ENCODE data around the gene CERS6.

The CERS6 gene

DNA sequence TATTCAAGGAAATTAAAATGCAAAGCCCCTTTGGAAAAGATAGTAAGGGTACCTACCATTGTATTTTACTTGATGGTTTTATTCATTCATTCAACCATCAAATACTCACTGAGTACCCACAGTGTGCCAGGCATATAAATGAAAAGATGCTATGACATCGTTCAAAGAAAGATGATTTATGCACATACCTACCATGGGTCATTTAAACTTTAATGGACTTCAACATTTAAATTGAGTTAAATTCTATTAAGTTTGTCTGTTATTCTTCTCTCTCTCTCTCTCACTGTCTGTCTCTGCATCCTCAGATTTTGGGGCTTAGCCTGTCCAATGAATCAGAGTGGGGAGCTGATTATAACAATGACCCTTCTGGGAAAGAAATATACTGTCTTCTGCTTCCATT, 87.9 kb downstream of the CERS6 start:
- H3K36me3 Mint-ChIP-seq (ENCODE audit: insufficient read depth), result no peaks in the 10 kb centered on the region
- H3K27me3 Mint-ChIP-seq, result peaks cover 0 to 6% of the 10 kb centered on the region in 2 donors
- no peak for DNase-seq
- no peaks in the 10 kb centered on the region for H3K4me1 Mint-ChIP-seq (ENCODE audit: low read depth in 2 of 2)
- ATAC-seq (replicated peaks), result no peak
- H3K4me3 Mint-ChIP-seq, result no peak overlapping the region
- no peak overlapping the region for H3K27ac Mint-ChIP-seq
- no peaks in the 10 kb centered on the region for H3K9me3 Mint-ChIP-seq

DNA sequence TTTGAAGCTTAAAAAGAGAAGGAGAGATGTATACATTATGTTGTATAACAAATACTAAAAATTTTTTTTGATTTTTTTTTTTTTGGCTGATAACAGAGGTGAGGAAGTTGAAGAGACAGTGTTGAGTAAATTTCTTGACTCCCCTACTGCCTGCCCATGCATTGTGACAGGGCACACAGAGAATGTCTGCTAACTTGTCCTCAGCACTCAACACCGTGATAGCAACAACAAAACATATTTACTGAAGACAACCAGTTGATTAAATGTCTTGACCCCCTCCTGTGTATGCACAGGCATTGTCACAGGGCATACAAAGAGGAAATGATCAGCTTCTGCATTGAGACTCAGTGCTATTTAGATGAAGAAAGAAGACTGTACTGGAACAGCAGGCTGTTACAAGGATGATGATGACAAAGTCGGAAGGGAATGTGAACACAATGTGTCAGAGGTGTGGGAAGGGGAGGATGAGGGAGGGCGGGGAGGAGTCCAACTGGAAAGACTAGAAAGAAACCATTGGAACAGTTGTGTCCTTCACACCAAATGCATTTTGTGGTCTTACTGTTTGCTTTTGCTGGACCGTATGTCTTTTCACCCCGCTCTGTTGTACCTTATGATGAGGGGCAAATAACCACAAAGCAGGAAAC, 89.5 kb downstream of the CERS6 start:
- H3K27me3 Mint-ChIP-seq, result peaks cover 0 to 6% of the 10 kb centered on the region in 2 donors
- DNase-seq, result no peak
- no peak for ATAC-seq (replicated peaks)
- H3K9me3 Mint-ChIP-seq, result no peaks in the 10 kb centered on the region
- no peaks in the 10 kb centered on the region for H3K4me1 Mint-ChIP-seq (ENCODE audit: low read depth in 2 of 2)
- H3K4me3 Mint-ChIP-seq, result no peak overlapping the region
- H3K27ac Mint-ChIP-seq, result no peak overlapping the region
- H3K36me3 Mint-ChIP-seq (ENCODE audit: insufficient read depth), result no peaks in the 10 kb centered on the region

DNA sequence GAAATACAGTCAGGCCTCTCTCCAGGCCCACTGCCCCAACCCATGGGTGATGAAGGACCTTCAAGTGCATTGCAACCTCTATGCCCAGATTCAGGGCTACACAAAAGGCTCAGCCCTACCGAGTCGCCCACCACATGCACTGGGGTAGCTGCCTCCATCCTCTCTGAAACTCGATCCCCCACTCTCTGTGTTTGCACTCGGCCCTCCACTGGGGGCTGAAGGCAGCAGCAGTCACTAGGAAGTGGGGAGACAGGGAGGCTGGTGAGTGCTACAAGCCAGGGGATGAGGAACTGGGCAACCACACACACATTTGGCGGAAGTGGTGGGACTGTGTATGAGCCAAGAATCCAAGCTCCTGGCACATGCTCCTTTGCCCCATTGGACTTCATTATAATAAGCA, 94.6 kb downstream of the CERS6 start:
- no peak overlapping the region for H3K27ac Mint-ChIP-seq
- DNase-seq (no peak), ATAC-seq (replicated peaks) (no peak)
- no peaks in the 10 kb centered on the region for H3K36me3 Mint-ChIP-seq (ENCODE audit: insufficient read depth)
- no peaks in the 10 kb centered on the region for H3K4me1 Mint-ChIP-seq (ENCODE audit: low read depth in 2 of 2)
- H3K4me3 Mint-ChIP-seq, result no peak overlapping the region
- no peaks in the 10 kb centered on the region for H3K9me3 Mint-ChIP-seq
- peaks cover 0 to 6% of the 10 kb centered on the region in 2 donors for H3K27me3 Mint-ChIP-seq

DNA sequence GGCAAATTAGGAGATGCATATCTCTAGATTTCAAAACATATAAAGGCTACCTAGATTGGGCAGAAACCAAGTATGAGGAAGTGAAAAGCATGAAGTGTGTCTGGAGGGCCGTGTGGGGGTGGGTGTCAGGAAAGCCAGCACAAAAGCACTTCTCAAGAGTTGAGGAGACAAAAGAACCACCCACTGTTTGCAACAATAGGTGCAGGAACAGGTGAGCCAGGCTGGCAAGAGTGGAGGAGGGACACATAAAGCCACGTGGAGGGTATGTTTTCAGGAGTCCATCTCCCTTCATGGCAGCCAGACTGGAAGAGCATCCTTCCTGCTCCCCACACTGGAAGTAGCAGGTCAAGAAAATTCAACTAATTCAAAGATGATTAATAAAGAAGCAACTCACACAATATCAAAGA, 96.4 kb downstream of the CERS6 start:
- H3K4me1 Mint-ChIP-seq (ENCODE audit: low read depth in 2 of 2), result no peaks in the 10 kb centered on the region
- no peak overlapping the region for H3K27ac Mint-ChIP-seq

DNA sequence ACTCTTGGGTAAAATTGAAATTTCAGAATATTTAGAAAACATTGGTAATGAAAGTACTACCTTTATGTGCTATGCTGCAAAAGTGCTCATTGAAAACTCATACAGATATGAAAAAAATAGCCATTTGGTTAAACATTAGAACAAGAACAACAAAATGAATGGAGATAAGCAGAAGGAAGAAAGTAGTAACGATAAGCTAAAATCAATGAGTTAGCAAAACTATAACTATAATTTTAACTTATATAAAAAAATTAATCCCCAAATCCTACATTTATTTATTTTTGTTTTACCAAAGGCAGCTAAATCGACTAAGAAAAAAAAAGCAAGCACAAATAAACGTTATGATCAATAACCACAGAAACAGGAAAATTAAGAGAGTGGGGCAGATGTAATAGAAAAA, 99.2 kb downstream of the CERS6 start:
- Mint-ChIP-seq H3K27ac (no peak overlapping the region), H3K4me1 (ENCODE audit: low read depth in 2 of 2) (no peaks in the 10 kb centered on the region), H3K27me3 (no peaks in the 10 kb centered on the region), H3K36me3 (ENCODE audit: insufficient read depth) (no peaks in the 10 kb centered on the region), H3K9me3 (no peaks in the 10 kb centered on the region), H3K4me3 (no peak overlapping the region)
- DNase-seq (no peak), ATAC-seq (replicated peaks) (no peak)

More for the DNA sequence above, 96.4 kb downstream of the CERS6 start:
- no peaks in the 10 kb centered on the region for H3K9me3 Mint-ChIP-seq
- no peak for ATAC-seq (replicated peaks)
- no peaks in the 10 kb centered on the region for H3K36me3 Mint-ChIP-seq (ENCODE audit: insufficient read depth)
- no peak for DNase-seq
- H3K4me3 Mint-ChIP-seq, result no peak overlapping the region
- peaks cover 0 to 6% of the 10 kb centered on the region in 2 donors for H3K27me3 Mint-ChIP-seq

DNA sequence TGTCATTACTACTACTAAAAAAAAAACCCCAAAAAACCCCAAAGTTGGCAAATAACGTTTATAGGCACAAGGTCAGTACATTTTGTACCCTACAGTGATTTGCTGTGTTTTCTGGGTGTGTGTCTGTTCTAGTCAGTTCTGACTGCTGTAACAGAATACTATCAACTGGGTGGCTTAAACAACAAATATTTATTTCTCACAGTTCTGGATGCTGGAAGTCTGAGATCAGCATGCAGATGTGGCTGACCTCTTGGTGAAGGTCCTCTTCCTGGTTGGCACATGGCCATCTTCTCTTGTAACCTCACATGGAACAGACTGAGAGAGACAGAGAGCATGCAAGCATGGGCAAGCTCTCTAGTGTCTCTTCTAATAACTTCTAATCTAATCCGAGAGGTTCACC, 103.1 kb downstream of the CERS6 start:
- Mint-ChIP-seq H3K9me3 (no peaks in the 10 kb centered on the region), H3K27me3 (no peaks in the 10 kb centered on the region), H3K36me3 (ENCODE audit: insufficient read depth) (no peaks in the 10 kb centered on the region), H3K4me1 (ENCODE audit: low read depth in 2 of 2) (no peaks in the 10 kb centered on the region), H3K4me3 (no peak overlapping the region), H3K27ac (no peak overlapping the region)
- ATAC-seq (replicated peaks) (no peak), DNase-seq (no peak)

DNA sequence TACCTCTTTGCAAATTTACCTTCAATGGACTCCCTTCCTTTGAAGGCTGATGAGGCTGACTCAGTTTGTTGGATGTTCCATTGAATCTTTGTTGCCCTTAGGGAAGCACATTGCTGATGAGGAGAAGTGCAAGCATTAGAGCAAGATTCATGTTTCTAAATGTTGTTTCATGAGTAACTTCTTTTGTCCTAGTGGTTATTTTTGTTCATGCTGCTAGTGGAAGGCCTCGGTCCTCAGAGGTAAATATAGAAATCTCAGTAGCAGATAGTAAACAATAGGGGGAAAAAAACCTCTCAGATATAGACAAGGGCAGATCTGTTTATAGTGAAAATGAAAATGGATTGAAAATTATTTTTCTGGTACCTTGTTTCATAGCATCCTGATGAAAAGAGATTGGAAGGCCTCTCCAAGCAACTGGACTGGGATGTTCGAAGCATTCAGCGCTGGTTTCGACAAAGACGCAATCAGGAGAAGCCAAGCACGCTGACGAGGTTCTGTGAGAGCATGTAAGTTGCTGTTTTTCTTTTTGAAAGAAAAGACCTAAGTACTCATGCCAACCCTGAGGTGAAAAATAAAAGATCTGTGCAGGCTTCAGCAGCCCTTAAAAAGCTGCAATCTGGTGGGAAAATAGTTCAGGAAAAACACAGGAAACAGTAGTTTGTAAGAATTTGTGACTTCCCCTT, 104.9 kb downstream of the CERS6 start:
- H3K27ac Mint-ChIP-seq, result no peak overlapping the region
- no peaks in the 10 kb centered on the region for H3K27me3 Mint-ChIP-seq
- no peaks in the 10 kb centered on the region for H3K4me1 Mint-ChIP-seq (ENCODE audit: low read depth in 2 of 2)
- ATAC-seq (replicated peaks) (no peak), DNase-seq (no peak)
- H3K4me3 Mint-ChIP-seq, result no peak overlapping the region
- H3K36me3 Mint-ChIP-seq (ENCODE audit: insufficient read depth), result no peaks in the 10 kb centered on the region
- no peaks in the 10 kb centered on the region for H3K9me3 Mint-ChIP-seq

DNA sequence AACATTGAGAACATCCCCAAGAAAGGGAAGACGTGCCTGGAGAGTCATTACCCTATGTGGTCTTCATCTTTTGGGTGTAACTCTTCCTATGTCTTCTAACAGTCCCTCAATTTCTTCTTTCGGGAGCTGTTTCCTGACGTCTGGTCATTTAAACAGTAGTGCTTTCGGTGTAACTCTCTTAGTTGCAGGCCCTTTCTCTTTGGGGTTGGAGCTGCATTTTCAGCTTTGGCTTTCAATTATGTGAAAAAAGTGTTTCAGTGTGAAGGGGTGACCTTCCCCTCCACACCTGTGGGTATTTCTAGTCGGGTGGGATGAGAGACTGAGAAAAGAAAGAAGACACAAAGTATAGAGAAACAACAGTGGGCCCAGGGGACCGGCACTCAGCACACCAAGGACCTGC, 105.9 kb downstream of the CERS6 start:
- no peaks in the 10 kb centered on the region for H3K36me3 Mint-ChIP-seq (ENCODE audit: insufficient read depth)
- no peaks in the 10 kb centered on the region for H3K4me1 Mint-ChIP-seq (ENCODE audit: low read depth in 2 of 2)
- no peak overlapping the region for H3K27ac Mint-ChIP-seq
- no peak for DNase-seq
- H3K27me3 Mint-ChIP-seq, result no peaks in the 10 kb centered on the region
- no peak for ATAC-seq (replicated peaks)
- H3K4me3 Mint-ChIP-seq, result no peak overlapping the region
- H3K9me3 Mint-ChIP-seq, result no peaks in the 10 kb centered on the region

DNA sequence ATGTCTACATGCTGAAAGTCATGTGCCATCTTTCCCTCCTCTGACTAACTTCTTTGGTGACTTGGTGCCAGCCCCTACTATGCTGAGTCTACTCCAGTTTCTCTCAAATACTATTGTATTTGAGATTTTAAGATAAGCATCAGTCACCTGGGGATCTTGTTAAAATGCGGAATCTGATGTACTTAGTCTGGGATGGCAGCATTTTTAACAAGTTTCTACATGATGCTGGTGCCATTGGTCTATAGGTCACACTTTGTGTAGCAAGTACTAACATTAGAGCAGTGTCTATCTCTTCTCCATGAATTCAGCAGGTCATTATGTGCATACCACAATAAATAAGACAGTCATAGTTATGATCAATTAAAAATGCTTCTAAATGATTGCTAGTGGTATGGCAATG, 106.9 kb downstream of the CERS6 start:
- H3K27ac Mint-ChIP-seq, result no peak overlapping the region
- no peaks in the 10 kb centered on the region for H3K4me1 Mint-ChIP-seq (ENCODE audit: low read depth in 2 of 2)
- no peaks in the 10 kb centered on the region for H3K36me3 Mint-ChIP-seq (ENCODE audit: insufficient read depth)
- ATAC-seq (replicated peaks) (no peak), DNase-seq (no peak)
- no peaks in the 10 kb centered on the region for H3K27me3 Mint-ChIP-seq
- no peak overlapping the region for H3K4me3 Mint-ChIP-seq
- H3K9me3 Mint-ChIP-seq, result no peaks in the 10 kb centered on the region

DNA sequence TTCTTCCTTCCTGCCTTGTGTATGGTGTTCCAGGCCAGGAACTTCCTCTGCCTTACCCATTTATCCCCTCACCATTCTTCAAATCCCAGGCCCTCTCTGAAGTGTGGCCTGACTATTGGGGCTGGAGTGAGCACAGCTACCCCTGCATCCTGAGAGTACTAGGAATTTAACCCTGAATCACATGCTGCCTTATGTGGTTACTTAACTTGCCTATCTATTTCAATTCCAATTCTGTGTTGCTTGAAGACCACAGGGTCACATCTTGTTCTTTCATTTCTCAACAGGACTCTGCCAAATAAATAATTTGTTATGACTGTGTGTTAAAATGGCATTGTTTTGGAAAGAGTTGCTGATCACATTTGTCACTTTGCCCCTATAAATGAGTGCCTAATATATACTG, 108.6 kb downstream of the CERS6 start:
- no peak overlapping the region for H3K4me3 Mint-ChIP-seq
- no peak for ATAC-seq (replicated peaks)
- H3K27ac Mint-ChIP-seq, result no peak overlapping the region
- H3K36me3 Mint-ChIP-seq (ENCODE audit: insufficient read depth), result no peaks in the 10 kb centered on the region
- DNase-seq, result no peak
- H3K4me1 Mint-ChIP-seq (ENCODE audit: low read depth in 2 of 2), result no peaks in the 10 kb centered on the region
- no peaks in the 10 kb centered on the region for H3K9me3 Mint-ChIP-seq
- no peaks in the 10 kb centered on the region for H3K27me3 Mint-ChIP-seq

DNA sequence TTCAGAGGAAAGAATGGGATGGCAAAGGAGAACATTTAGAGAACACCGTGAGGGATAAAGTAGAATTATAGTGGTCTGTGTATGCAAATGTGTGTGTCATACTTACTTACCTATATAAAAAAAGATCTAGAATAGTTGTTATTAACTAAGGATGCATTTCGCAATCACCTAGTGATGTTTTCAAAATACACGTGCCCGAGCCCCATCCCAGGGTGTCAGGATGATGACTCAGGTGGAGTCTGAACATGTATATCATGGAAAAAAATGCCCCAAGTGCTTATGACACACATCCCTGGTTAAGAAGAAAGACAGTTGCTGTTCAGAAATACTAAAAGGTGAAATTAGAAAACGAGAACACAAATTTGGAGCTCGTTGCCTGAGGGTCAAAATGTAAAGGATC, 109.0 kb downstream of the CERS6 start:
- H3K4me3 Mint-ChIP-seq, result no peak overlapping the region
- H3K9me3 Mint-ChIP-seq, result no peaks in the 10 kb centered on the region
- no peaks in the 10 kb centered on the region for H3K27me3 Mint-ChIP-seq
- DNase-seq, result no peak
- no peak for ATAC-seq (replicated peaks)
- no peaks in the 10 kb centered on the region for H3K36me3 Mint-ChIP-seq (ENCODE audit: insufficient read depth)
- no peaks in the 10 kb centered on the region for H3K4me1 Mint-ChIP-seq (ENCODE audit: low read depth in 2 of 2)
- no peak overlapping the region for H3K27ac Mint-ChIP-seq

DNA sequence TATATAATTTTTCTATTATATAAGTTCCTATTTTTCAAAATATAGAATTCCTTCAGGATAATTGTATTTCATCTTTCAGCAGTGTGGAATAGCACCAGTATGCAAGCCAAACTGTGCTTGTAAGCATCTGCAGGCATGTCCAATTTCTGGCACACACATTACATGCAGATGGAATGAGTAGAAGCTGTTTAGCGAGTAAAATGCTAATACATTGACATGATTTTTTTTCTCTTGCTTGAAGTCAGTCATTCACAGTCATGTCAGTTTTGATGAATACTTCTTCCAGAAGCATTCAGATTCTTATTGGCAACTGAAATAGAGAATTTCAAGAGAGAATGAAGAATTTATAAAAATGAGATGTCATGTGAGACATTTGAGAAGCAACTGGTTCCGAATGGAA, 109.4 kb downstream of the CERS6 start:
- Mint-ChIP-seq H3K27ac (no peak overlapping the region), H3K4me3 (no peak overlapping the region), H3K27me3 (no peaks in the 10 kb centered on the region), H3K36me3 (ENCODE audit: insufficient read depth) (no peaks in the 10 kb centered on the region), H3K9me3 (no peaks in the 10 kb centered on the region), H3K4me1 (ENCODE audit: low read depth in 2 of 2) (no peaks in the 10 kb centered on the region)
- no peak for DNase-seq
- ATAC-seq (replicated peaks), result no peak

DNA sequence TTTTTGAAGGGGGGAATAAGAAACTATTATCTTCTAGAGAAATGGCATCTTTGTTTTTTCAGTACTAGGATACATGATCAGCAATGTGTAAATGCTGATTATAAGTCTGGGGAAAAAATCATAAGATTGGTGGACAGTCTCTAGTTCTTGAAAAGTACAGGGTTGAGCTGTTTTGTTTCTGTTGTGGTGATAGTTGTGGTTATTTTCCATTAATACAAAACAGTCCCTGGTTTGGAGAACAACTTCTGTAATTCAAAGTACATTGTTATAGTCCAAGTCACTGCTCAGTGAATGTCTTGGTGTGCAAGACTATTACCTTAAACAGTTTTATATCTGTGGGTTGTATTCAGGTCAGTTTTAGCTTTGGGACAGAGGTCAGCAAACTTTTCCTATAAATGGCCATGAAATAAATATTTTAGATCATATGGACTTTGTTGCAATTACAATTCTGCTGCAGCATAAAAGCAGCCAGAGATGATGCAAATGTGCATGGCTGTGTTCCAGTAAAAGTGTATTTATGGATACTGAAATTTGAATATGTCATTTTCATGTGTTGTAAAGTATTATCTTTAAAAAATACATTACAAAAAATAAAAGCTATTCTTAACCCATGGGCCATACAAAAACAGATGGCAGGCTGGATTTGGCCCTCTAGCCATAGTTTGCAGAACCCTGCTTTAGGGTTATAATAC, 111.0 kb downstream of the CERS6 start:
- ATAC-seq (replicated peaks) (no peak), DNase-seq (no peak)
- H3K36me3 Mint-ChIP-seq (ENCODE audit: insufficient read depth), result no peaks in the 10 kb centered on the region
- no peak overlapping the region for H3K27ac Mint-ChIP-seq
- H3K4me3 Mint-ChIP-seq, result no peak overlapping the region
- H3K27me3 Mint-ChIP-seq, result no peaks in the 10 kb centered on the region
- no peaks in the 10 kb centered on the region for H3K4me1 Mint-ChIP-seq (ENCODE audit: low read depth in 2 of 2)
- no peaks in the 10 kb centered on the region for H3K9me3 Mint-ChIP-seq

DNA sequence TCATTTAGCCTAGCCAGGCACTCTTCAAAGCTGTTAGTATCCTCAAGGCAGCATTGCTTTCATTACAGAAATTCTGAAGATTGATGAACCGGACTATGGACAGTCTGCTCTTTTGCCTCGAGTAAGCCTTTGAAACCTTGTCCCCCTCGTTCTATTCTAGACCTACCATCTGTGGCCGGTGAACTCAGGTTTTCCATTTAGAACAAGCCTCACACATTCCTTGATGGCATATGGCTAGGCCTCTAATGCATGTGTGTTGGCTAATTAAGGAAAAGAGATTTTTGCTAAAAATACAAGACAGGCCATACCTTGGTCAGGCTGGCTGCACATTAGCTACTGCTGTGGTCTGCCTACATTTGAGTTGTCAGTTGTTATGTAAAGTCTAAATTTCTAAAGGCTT, 111.8 kb downstream of the CERS6 start:
- ATAC-seq (replicated peaks), result no peak
- H3K36me3 Mint-ChIP-seq (ENCODE audit: insufficient read depth), result no peaks in the 10 kb centered on the region
- no peaks in the 10 kb centered on the region for H3K27me3 Mint-ChIP-seq
- no peaks in the 10 kb centered on the region for H3K4me1 Mint-ChIP-seq (ENCODE audit: low read depth in 2 of 2)
- H3K4me3 Mint-ChIP-seq, result no peak overlapping the region
- no peak overlapping the region for H3K27ac Mint-ChIP-seq
- DNase-seq, result no peak
- no peaks in the 10 kb centered on the region for H3K9me3 Mint-ChIP-seq
